ENCODE results near the gene AIG1.

AIG1 gene

DNA sequence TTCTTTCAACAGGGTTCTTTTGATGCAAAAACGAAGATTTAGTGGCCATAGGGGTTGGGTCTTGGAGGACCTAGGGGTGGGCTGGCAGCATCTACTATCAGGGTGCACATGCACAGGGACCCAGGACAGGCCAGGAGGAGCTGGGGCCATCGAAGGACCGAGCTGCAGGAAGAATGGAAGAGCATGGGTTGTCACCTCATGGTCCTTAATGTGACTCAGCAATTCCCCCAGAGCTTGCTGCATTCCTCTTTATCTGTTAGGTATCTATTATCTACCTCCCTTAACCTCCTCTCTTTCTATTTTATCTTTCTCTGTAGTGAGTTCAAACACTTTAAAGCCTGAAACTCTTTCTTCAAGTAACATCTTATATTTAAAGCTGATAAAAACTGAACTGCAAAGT is 167.0 kb downstream of the AIG1 start:
- in situ Hi-C loops (cut with MboI; ENCODE audit: low pct_unique_long_range_greater_than_20kb, low sequenced_read_pairs, unreplicated experiment), result no loop called here
- no peak for DNase-seq (ENCODE audit: low spot score)
- TF ChIP-seq, protein P1, sequence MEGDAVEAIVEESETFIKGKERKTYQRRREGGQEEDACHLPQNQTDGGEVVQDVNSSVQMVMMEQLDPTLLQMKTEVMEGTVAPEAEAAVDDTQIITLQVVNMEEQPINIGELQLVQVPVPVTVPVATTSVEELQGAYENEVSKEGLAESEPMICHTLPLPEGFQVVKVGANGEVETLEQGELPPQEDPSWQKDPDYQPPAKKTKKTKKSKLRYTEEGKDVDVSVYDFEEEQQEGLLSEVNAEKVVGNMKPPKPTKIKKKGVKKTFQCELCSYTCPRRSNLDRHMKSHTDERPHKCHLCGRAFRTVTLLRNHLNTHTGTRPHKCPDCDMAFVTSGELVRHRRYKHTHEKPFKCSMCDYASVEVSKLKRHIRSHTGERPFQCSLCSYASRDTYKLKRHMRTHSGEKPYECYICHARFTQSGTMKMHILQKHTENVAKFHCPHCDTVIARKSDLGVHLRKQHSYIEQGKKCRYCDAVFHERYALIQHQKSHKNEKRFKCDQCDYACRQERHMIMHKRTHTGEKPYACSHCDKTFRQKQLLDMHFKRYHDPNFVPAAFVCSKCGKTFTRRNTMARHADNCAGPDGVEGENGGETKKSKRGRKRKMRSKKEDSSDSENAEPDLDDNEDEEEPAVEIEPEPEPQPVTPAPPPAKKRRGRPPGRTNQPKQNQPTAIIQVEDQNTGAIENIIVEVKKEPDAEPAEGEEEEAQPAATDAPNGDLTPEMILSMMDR (IDR thresholded peaks at IDR 0.05; ENCODE audit: extremely low read depth, insufficient read depth, missing control alignments), result no peak

DNA sequence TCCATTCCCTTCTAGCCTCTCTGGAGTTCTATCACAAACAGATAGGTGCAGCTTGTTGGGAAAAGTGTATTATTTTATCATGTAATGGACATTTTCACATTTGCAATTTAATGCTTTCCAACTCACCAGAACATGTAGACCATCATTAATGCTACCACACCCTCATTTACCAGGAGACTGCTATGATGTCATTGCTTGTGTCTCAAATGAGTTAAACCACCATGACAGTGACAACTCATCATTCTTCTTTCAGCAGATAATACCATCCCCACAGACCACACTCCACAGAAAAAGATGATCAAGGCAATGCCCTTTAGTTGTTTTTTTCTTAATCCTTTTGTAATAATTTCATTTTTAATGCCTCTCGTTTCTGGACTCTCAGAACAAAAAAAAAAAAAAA is 168.7 kb downstream of the AIG1 start:
- in situ Hi-C loops (cut with MboI; ENCODE audit: low pct_unique_long_range_greater_than_20kb, low sequenced_read_pairs, unreplicated experiment), result no loop called here
- no peak for DNase-seq (ENCODE audit: low spot score)
- TF ChIP-seq, protein P1 (IDR thresholded peaks at IDR 0.05; ENCODE audit: extremely low read depth, insufficient read depth, missing control alignments), result no peak

DNA sequence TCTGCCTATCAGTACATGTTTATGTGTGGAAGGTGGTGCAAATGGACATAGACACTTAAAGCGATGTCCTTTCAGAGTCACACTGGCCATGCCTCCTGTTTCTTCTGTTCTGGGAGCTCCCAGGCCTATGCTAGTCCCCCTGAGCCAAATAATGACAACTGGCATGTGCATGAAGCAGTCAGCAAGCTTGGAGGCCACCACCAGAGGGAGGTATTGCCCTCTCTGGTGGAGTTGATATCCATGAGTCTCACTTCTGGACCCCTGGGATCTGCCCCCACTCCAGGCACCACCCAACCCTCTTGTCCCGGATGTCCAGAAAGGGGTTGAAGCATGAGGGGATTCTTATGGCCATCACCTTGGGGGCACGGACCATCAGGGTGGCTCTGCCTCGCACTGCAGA is 172.2 kb downstream of the AIG1 start:
- TF ChIP-seq, protein P1 (IDR thresholded peaks at IDR 0.05; ENCODE audit: extremely low read depth, insufficient read depth, missing control alignments), result peak; percentile 57
- DNase-seq (ENCODE audit: low spot score), result peak; percentile 32
- in situ Hi-C loops (cut with MboI; ENCODE audit: low pct_unique_long_range_greater_than_20kb, low sequenced_read_pairs, unreplicated experiment), result no loop called here

DNA sequence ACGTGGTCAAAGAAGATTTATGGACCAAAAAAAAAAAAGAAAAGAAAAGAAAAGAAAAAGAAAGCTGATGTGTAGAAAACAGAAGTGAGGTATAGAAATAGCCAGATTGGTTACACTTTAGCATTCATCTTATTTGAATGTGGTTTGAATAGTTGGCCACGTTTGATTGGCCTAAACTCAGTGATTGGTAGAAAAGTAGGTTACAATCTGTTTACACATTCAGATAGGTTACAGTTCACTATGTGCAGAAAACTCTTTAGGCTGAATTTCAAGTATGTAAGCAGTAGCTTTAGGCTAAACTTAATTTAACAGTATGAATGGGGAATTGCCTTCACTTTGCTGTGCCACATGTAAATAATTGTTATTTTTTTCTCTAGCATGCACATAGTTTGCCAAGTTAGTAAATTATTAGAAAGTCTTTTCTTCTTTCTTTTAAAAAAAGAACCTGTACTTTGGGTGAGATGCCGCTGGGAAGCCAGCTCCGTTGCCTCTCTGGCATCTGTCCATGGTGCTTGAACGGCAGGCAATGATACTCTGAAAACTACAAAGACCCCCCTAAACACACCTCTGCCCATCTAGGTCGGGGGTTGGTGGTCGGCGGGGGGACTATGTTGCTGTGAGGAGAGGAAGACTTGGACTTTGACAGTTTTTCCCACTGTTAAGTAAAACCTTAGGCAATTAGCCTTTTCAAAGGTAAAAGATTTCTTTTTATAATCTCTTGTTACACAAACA is 173.0 kb downstream of the AIG1 start:
- DNase-seq (ENCODE audit: low spot score), result no peak
- TF ChIP-seq, protein P1 (IDR thresholded peaks at IDR 0.05; ENCODE audit: extremely low read depth, insufficient read depth, missing control alignments), result no peak
- in situ Hi-C loops (cut with MboI; ENCODE audit: low pct_unique_long_range_greater_than_20kb, low sequenced_read_pairs, unreplicated experiment), result no loop called here

DNA sequence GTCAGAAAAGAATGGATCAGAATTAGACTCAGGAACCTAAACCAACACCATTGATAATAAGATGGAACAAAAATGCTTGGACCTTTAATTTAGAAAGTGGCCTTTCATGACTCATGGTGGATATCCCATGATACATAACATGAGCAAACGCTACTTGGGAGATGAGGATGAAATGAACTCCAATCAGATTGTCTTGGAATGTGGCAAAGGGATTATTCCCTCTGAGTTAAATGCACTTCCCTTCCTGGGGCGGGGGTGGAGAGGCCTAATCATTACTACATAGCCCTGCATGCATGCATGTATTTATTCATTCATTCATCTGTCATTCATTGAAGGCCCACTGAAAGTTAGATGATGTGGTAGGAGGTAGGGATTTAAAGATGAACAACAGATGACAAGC is 174.0 kb downstream of the AIG1 start:
- in situ Hi-C loops (cut with MboI; ENCODE audit: low pct_unique_long_range_greater_than_20kb, low sequenced_read_pairs, unreplicated experiment), result no loop called here
- TF ChIP-seq, protein P1 (IDR thresholded peaks at IDR 0.05; ENCODE audit: extremely low read depth, insufficient read depth, missing control alignments), result no peak
- DNase-seq (ENCODE audit: low spot score), result no peak

DNA sequence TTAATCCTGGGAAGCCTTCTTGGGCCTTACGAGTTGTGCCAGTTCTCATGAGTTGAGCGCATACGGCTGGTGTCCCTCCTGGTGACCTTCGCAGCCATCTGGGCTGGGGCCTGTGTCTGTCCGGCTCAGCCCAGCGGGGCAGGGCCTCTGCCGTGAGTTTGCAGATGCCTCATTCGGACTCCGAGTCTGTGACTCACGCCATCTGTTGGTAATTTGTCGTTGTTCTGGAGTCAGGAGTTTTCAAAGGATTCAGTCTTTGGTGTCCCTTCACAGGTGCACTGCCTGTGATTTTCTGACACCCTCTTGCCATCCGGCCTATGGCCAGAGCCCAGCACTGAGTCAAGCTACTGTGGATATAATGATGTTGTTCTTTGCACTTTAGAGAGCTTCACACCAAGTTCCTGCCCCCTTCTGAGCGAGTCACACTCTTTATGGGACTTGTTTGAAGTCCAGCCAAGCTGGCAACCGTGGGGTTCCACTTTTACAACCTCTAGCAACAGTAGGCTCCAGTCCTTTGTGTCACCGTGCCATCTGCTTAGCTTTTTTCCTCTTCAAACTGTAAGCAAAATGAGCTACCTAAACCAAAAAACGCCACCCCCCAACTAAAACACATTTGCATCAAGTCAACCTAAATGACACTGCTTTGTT is 175.6 kb downstream of the AIG1 start:
- TF ChIP-seq, protein P1 (IDR thresholded peaks at IDR 0.05; ENCODE audit: extremely low read depth, insufficient read depth, missing control alignments), result no peak
- DNase-seq (ENCODE audit: low spot score), result no peak
- in situ Hi-C loops (cut with MboI; ENCODE audit: low pct_unique_long_range_greater_than_20kb, low sequenced_read_pairs, unreplicated experiment), result no loop called here
